Panc1 (cell line): ENCODE results near the gene GIN1.

Experiments used
- POLR2AphosphoS5 ChIP-seq: IDR thresholded peaks from 2 replicates; pipeline ENCODE4 v1.6.1; 2012; ENCODE audit warnings: mild to moderate bottlenecking, low read depth, low read length, moderate library complexity
- TCF7L2 ChIP-seq: IDR thresholded peaks from 2 replicates; pipeline ENCODE4 v1.6.1; 2011; ENCODE audit warnings: mild to moderate bottlenecking, low read depth, low read length, inconsistent platforms
- TF ChIP-seq, protein P1 (sequence below): fragments of 450-650 bp; IDR thresholded peaks from 2 replicates; pipeline ENCODE4 v1.5.1; 2017; ENCODE audit warnings: mild to moderate bottlenecking
- TF ChIP-seq, protein P2 (sequence below), 2 experiments: IDR thresholded peaks; 2 replicates each; pipeline ENCODE4 v1.6.1; 2011 to 2012; ENCODE audit warnings: low read depth in 2 of 2, control low read depth in 1 of 2, low read length in 1 of 2, mild to moderate bottlenecking in 1 of 2, moderate library complexity in 1 of 2; ENCODE audit not compliant: insufficient read depth in 1 of 2

DNA sequence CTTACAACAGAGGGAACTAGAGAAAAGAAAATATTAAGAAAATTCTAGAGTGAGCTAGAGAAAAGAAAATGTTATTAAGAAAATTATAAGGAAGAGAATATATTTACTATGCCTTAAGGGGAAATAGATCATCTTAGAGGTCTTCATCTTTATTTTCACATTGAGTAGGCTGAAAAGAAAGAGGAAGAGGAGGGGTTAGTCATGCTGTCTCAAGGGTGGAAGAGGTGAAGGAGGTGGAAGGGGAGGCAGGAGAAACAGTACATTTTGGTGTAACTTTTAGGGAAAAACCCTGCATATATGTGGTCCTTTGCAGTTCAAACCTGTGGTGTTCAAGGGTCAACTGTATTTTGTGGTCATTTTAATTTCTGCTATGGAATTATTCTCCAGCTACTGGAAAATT lies 46.8 kb upstream of the GIN1 start:
- TF ChIP-seq, protein P1, sequence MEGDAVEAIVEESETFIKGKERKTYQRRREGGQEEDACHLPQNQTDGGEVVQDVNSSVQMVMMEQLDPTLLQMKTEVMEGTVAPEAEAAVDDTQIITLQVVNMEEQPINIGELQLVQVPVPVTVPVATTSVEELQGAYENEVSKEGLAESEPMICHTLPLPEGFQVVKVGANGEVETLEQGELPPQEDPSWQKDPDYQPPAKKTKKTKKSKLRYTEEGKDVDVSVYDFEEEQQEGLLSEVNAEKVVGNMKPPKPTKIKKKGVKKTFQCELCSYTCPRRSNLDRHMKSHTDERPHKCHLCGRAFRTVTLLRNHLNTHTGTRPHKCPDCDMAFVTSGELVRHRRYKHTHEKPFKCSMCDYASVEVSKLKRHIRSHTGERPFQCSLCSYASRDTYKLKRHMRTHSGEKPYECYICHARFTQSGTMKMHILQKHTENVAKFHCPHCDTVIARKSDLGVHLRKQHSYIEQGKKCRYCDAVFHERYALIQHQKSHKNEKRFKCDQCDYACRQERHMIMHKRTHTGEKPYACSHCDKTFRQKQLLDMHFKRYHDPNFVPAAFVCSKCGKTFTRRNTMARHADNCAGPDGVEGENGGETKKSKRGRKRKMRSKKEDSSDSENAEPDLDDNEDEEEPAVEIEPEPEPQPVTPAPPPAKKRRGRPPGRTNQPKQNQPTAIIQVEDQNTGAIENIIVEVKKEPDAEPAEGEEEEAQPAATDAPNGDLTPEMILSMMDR: no peak
- no peak for TF ChIP-seq POLR2AphosphoS5
- TF ChIP-seq, protein P2, sequence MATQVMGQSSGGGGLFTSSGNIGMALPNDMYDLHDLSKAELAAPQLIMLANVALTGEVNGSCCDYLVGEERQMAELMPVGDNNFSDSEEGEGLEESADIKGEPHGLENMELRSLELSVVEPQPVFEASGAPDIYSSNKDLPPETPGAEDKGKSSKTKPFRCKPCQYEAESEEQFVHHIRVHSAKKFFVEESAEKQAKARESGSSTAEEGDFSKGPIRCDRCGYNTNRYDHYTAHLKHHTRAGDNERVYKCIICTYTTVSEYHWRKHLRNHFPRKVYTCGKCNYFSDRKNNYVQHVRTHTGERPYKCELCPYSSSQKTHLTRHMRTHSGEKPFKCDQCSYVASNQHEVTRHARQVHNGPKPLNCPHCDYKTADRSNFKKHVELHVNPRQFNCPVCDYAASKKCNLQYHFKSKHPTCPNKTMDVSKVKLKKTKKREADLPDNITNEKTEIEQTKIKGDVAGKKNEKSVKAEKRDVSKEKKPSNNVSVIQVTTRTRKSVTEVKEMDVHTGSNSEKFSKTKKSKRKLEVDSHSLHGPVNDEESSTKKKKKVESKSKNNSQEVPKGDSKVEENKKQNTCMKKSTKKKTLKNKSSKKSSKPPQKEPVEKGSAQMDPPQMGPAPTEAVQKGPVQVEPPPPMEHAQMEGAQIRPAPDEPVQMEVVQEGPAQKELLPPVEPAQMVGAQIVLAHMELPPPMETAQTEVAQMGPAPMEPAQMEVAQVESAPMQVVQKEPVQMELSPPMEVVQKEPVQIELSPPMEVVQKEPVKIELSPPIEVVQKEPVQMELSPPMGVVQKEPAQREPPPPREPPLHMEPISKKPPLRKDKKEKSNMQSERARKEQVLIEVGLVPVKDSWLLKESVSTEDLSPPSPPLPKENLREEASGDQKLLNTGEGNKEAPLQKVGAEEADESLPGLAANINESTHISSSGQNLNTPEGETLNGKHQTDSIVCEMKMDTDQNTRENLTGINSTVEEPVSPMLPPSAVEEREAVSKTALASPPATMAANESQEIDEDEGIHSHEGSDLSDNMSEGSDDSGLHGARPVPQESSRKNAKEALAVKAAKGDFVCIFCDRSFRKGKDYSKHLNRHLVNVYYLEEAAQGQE (IDR thresholded peaks at IDR 0.05; ENCODE audit: insufficient read depth in 1 of 2, low read depth in 2 of 2, low read length in 1 of 2): no peak
- TF ChIP-seq TCF7L2: no peak
